Heart right ventricle (tissue), 16 donors: ENCODE measurements around the gene RAB39A. TPM values are rescaled to one million over a fixed set of nuclear protein-coding genes. Genes with fewer than 3 reads are reported as not detected.
"Not testable (repeated sequence)": the region's sequence is repeated elsewhere in the genome, so short reads cannot be mapped to it uniquely, and the experiment has no call there.

Experiments
- ATAC-seq, 8 donors: fragments of 200-7000 bp; cut with Tn5 transposase; one replicate each; pipeline ENCODE4 v1.9.1; 2020; ENCODE audit warnings: mild to moderate bottlenecking in 8 of 8, moderate library complexity in 8 of 8, moderate number of reproducible peaks in 1 of 8
- DNase-seq, 2 donors: peaks; one replicate each; pipeline ENCODE4 v3.0.0-alpha.2; 2020
- H3K27ac ChIP-seq, 10 donors: fragments of 200-600 bp; sonication (generic) in 2 of 10; one replicate each; pipeline versions ENCODE4 v1.5.0 to v1.8.0; 2020 to 2022; ENCODE audit warnings: mild to moderate bottlenecking in 3 of 10
- H3K27me3 ChIP-seq, 7 donors: fragments of 200-600 bp; one replicate each; pipeline ENCODE4 v1.8.0; 2021 to 2022; ENCODE audit warnings: mild to moderate bottlenecking in 2 of 7
- H3K36me3 ChIP-seq, 9 donors: fragments of 200-600 bp; sonication (generic) in 1 of 9; one replicate each; pipeline versions ENCODE4 v1.5.0 to v1.8.0; 2020 to 2022; ENCODE audit warnings: mild to moderate bottlenecking in 2 of 9
- H3K4me1 ChIP-seq, 9 donors: fragments of 200-600 bp; sonication (generic) in 1 of 9; one replicate each; pipeline versions ENCODE4 v1.5.0 to v1.8.0; 2020 to 2022; ENCODE audit warnings: mild to moderate bottlenecking in 4 of 9
- H3K4me3 ChIP-seq, 10 donors: fragments of 200-600 bp; sonication (generic) in 2 of 10; one replicate each; pipeline versions ENCODE4 v1.5.0 to v1.8.0; 2020 to 2022; ENCODE audit warnings: mild to moderate bottlenecking in 7 of 10, moderate library complexity in 2 of 10
- H3K9me3 ChIP-seq, 11 donors: fragments of 200-600 bp in 10 of 11; sonication (generic) in 2 of 11; one replicate each; pipeline versions ENCODE4 v1.5.0 to v1.8.0; 2013 to 2022; ENCODE audit warnings: mild to moderate bottlenecking in 2 of 11, control low read depth in 1 of 11, moderate library complexity in 1 of 11
- WGBS, 2 donors: extraction: QIAGEN DNeasy Blood & Tissue Kit; methylation state at CpG; one replicate each; pipeline ENCODE4 v1.1.7; 2013; ENCODE audit warnings: inconsistent platforms in 1 of 2; 5-methylcytosine and 5-hydroxymethylcytosine counted together
- intact Hi-C, 10 donors: fragments of 100-400 bp; cut with DNase I; formaldehyde crosslinking; loops; one replicate each; pipeline versions ENCODE4 v1.11.1 to v1.14.2; 2022
- polyA plus RNA-seq, 2 donors: library from polyadenylated mRNA; stranded (reverse); fragments of 200-250 nt; gene quantifications; one replicate each; pipeline ENCODE4 v1.2.3, GENCODE V29; 2013
- total RNA-seq, 10 donors: library from RNA; stranded (reverse); fragmentation: NEBNext Ultra II Directional in 3 of 10; extraction: Animal tissue kit (Norgen Biotek cat#: 25700) in 3 of 10; gene quantifications; one replicate each; pipeline versions ENCODE4 v1.2.1 to v1.2.4, GENCODE V29; 2021 to 2023
- TF ChIP-seq, protein P1 (sequence below), 9 donors: fragments of 200-600 bp; sonication (generic) in 2 of 9; IDR thresholded peaks; one replicate each; pipeline versions ENCODE4 v1.5.0 to v1.8.0; 2021 to 2022; ENCODE audit warnings: antibody characterized with exemption in 9 of 9, mild to moderate bottlenecking in 5 of 9, moderate library complexity in 1 of 9
- donor health status: Arrhythmogenic right ventricular cardiomyopathy.
- donor health status: ischemic (EF 13 %, LVEDD 7.1; RV severe dilation, severe dysfunction).
- donor health status: healthy with polysubstance abuse.
- donor health status: DM: no; HTN: yes; CAD: no.
- donor health status: DM: no; HTN: no; CAD: no.
- donor health status: ischemic (EF 25% LVEDD 6.9; RV normal size, moderate dysfunction).
- donor health status: ischemic (EF 25% LVEDD 5.7; RV mildly dilated, moderate dysfunction).
- donor health status: healthy.
- donor health status: DM: yes; HTN: yes; CAD: no.
- donor health status: Ischemic cardiomyopathy.
- donor health status: ischemic (EF 35%, LVEDD 5.7; RV mildly dilated, moderate dysfunction).
- donor health status: nonischemic (EF 11% LVEDD 7.7; RV severe dilation, severe dysfunction).
- donor health status: DM: yes; HTN: yes; CAD: no.
- donor health status: PGD.
- donor health status: ischemic (EF 29% LVEDD 5.4; RV normal size, mild dysfunction).
- donor health status: nonischemic (EF 23%, LVEDD 6.1; RV moderate dilation, normal function).

The RAB39A gene
- total and polyA plus RNA-seq, 12 donors: 0.01 to 3.0 (median 0.31) TPM; not detected in 3

DNA sequence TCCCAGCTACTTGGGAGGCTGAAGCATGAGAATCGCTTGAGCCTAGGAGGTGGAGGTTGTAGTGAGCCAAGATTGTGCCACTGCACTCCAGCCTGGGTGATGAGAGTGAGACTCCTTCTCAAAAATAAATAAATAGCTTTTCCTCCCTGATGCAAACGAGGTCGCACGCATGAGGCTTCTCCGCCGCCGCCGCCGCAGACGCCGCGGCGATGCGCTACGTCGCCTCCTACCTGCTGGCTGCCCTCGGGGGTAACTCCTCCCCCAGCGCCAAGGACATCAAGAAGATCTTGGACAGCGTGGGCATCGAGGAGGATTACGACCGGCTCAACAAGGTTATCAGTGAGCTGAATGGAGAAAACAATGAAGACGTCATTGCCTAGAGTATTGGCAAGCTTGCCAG, 20.0 kb upstream of the RAB39A start:
- TF ChIP-seq, protein P1, sequence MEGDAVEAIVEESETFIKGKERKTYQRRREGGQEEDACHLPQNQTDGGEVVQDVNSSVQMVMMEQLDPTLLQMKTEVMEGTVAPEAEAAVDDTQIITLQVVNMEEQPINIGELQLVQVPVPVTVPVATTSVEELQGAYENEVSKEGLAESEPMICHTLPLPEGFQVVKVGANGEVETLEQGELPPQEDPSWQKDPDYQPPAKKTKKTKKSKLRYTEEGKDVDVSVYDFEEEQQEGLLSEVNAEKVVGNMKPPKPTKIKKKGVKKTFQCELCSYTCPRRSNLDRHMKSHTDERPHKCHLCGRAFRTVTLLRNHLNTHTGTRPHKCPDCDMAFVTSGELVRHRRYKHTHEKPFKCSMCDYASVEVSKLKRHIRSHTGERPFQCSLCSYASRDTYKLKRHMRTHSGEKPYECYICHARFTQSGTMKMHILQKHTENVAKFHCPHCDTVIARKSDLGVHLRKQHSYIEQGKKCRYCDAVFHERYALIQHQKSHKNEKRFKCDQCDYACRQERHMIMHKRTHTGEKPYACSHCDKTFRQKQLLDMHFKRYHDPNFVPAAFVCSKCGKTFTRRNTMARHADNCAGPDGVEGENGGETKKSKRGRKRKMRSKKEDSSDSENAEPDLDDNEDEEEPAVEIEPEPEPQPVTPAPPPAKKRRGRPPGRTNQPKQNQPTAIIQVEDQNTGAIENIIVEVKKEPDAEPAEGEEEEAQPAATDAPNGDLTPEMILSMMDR (IDR thresholded peaks at IDR 0.05): no peak
- H3K27ac ChIP-seq: no peak overlapping the region
- no peaks in the 10 kb centered on the region for H3K9me3 ChIP-seq
- DNase-seq (no peak), ATAC-seq (no peak)
- no peaks in the 10 kb centered on the region for H3K36me3 ChIP-seq
- H3K4me1 ChIP-seq: no peaks in the 10 kb centered on the region
- no peak overlapping the region for H3K4me3 ChIP-seq
- H3K27me3 ChIP-seq: peaks cover 0 to 30% (median 9%) of the 10 kb centered on the region in 7 donors
- intact Hi-C loops: no loop called here
- WGBS, 2 donors: 68 to 72% methylated on average over 23 of the region's 23 CpGs

DNA sequence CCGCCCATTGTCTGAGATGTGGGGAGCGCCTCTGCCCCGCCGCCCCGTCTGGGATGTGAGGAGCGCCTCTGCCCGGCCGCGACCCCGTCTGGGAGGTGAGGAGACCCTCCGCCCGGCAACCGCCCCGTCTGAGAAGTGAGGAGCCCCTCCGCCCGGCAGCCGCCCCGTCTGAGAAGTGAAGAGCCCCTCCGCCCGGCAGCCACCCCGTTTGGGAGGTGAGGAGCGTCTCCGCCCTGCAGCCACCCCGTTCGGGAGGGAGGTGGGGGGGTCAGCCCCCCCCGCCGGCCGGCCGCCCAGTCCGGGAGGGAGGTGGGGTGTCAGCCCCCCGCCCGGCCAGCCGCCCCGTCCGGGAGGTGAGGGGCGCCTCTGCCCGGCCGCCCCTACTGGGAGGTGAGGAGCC, 15.8 kb upstream of the RAB39A start:
- peaks cover 3 to 42% (median 8%) of the 10 kb centered on the region in 7 donors for H3K27me3 ChIP-seq
- H3K9me3 ChIP-seq, intact Hi-C loops, H3K4me3 ChIP-seq, DNase-seq, ATAC-seq, H3K4me1 ChIP-seq, H3K27ac ChIP-seq, H3K36me3 ChIP-seq: not testable (repeated sequence)
- 95% methylated on average over 18 to 33 of the region's 38 CpGs for WGBS, 2 donors

DNA sequence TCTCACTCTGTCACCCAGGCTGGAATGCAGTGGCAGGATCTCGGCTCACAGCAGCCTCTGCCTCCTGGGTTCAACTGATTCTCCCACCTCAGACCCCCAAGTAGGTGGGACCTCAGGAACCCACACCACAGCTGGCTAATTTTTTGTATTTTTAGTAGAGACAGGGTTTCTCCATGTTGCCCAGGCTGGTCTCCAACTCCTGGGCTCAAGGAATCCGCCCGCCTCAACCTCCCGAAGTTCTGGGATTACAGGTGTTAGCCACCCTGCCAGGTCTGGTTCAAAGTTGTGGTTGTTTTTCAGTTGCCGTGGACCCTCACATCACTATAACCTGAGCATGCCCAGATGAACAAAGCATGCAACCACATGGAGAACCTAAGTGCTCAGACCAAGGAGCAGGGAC, 13.0 kb upstream of the RAB39A start:
- ATAC-seq (no peak), DNase-seq (no peak)
- TF ChIP-seq, protein P1 (IDR thresholded peaks at IDR 0.05): no peak
- peaks cover 0 to 33% (median 7%) of the 10 kb centered on the region in 7 donors for H3K27me3 ChIP-seq
- H3K9me3 ChIP-seq: no peaks in the 10 kb centered on the region
- H3K4me1 ChIP-seq: no peaks in the 10 kb centered on the region
- no peaks in the 10 kb centered on the region for H3K36me3 ChIP-seq
- no peak overlapping the region for H3K4me3 ChIP-seq
- intact Hi-C loops: no loop called here
- H3K27ac ChIP-seq: no peak overlapping the region
- 87 to 93% methylated on average over 5 of the region's 5 CpGs for WGBS, 2 donors

DNA sequence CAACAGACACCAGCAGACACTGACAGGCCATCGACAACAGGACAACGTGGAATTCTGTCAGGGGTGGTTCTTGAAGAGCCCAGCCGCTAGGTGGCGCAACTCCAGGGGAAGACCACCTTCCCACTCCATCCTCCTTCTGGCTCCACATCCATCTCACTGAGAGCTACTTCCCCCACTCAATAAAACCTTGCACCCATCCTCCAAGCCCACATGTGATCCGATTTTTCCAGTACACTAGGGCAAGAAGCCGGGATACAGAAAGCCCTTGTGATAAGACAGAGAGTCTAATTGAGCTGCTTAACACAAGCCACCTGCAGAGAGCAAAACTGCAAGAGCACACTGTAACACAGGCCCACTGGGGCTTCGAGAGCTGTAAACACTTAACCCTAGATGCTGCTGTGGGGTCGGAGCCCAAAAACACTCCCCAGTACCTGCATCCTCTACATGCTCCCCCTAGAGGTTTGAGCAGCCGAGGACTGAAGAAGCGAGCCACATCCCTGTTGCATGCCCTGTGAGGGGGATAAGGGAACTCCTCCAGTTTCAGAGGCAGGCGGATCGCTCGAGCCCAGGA, 11.5 kb upstream of the RAB39A start:
- Histone ChIP-seq H3K4me1 (no peaks in the 10 kb centered on the region), H3K27ac (no peak overlapping the region), H3K27me3 (peaks cover 0 to 36% (median 9%) of the 10 kb centered on the region in 7 donors), H3K4me3 (no peak overlapping the region), H3K36me3 (no peaks in the 10 kb centered on the region), H3K9me3 (no peaks in the 10 kb centered on the region)
- TF ChIP-seq, protein P1 (IDR thresholded peaks at IDR 0.05): peak in 7 of 9 donors; percentile 12 to 70 (median 49)
- WGBS, 2 donors: 25 to 32% methylated on average over 13 of the region's 13 CpGs
- DNase-seq: no peak
- no peak for ATAC-seq
- intact Hi-C loops: no loop called here

DNA sequence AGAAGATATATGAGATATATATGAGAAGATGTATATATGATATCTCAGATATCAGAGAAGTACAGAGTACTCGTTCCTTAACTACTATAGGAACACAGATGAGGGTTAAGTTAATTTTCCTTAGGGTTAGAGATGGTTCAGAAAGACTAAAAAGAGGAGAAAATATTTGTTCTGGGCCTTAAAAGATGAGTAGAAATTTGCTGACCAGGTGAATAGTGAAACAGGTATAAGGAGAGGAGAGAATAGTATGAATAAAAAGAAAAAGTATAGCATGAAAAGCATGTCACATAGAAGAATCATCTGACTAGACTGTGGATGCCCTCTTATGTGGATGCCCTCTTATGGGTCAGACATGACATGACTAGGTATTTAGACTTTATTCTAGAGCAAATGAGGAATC, 6.3 kb upstream of the RAB39A start:
- intact Hi-C loops: no loop called here
- peaks cover 0 to 25% (median 12%) of the 10 kb centered on the region in 7 donors for H3K27me3 ChIP-seq
- no peak for DNase-seq
- H3K4me1 ChIP-seq: no peaks in the 10 kb centered on the region
- H3K27ac ChIP-seq: no peak overlapping the region
- H3K4me3 ChIP-seq: no peak overlapping the region
- WGBS, 2 donors: 67 to 83% methylated on average over 1 of the region's 1 CpG
- no peak for ATAC-seq
- TF ChIP-seq, protein P1 (IDR thresholded peaks at IDR 0.05): no peak
- H3K9me3 ChIP-seq: no peaks in the 10 kb centered on the region
- H3K36me3 ChIP-seq: no peaks in the 10 kb centered on the region

DNA sequence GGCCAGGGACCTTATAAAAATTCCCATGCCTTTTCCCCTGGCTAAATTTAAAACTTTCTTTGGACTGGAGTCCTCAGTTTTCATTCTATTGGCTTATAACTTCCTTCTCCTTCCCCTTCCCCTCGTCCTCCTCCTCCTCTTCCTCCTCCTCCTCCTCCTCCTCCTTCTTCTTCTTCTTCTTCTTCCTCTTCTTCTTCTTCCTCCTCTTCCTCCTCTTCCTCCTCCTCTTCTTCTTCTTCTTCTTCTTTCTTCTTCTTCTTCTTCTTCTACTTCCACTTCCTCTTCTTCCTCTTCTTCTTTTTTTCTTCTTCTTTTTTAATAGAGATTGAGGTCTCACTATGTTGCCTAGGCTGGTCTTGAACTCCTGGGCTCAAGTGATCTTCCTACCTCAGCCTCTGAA, 4.7 kb upstream of the RAB39A start:
- H3K36me3 ChIP-seq, intact Hi-C loops, H3K4me3 ChIP-seq, DNase-seq, H3K27ac ChIP-seq, H3K4me1 ChIP-seq, H3K9me3 ChIP-seq, ATAC-seq: not testable (repeated sequence)
- peaks cover 0 to 34% (median 22%) of the 10 kb centered on the region in 7 donors for H3K27me3 ChIP-seq
- WGBS, 2 donors: 36 to 43% methylated on average over 1 of the region's 1 CpG
